GM19099 (cell line): Measurements from ENCODE around the gene REX1BD.

Experiments used
- POLR2A ChIP-seq: IDR thresholded peaks from 3 replicates; pipeline ENCODE4 v1.6.1; 2011; ENCODE audit warnings: low read depth; ENCODE audit not compliant: insufficient read length; ENCODE audit errors: extremely low read depth

Gene REX1BD

GRCh38 chr19:18618236-18618635 lies 29.6 kb downstream of the REX1BD start:
- no peak for TF ChIP-seq POLR2A

GRCh38 chr19:18620311-18620710 lies 31.7 kb downstream of the REX1BD start:
- no peak for TF ChIP-seq POLR2A

- TF ChIP-seq POLR2A, result no peak
Observed at GRCh38 chr19:18620902-18621301, 32.3 kb downstream of the REX1BD start.

GRCh38 chr19:18626906-18627305 lies 38.3 kb downstream of the REX1BD start:
- TF ChIP-seq POLR2A, result no peak

- TF ChIP-seq POLR2A, result no peak
Observed at GRCh38 chr19:18629166-18630088, 40.8 kb downstream of the REX1BD start.

- TF ChIP-seq POLR2A, result no peak
Observed at GRCh38 chr19:18633321-18633720, 44.7 kb downstream of the REX1BD start.

GRCh38 chr19:18634612-18635297 lies 46.2 kb downstream of the REX1BD start:
- no peak for TF ChIP-seq POLR2A

- TF ChIP-seq POLR2A, result no peak
Observed at GRCh38 chr19:18635831-18636182, 47.2 kb downstream of the REX1BD start.

GRCh38 chr19:18636183-18636968 lies 47.8 kb downstream of the REX1BD start:
- no peak for TF ChIP-seq POLR2A

- TF ChIP-seq POLR2A, result peak; percentile 81
Observed at GRCh38 chr19:18636969-18637629, 48.5 kb downstream of the REX1BD start, which contains the start of gene KLHL26. Gene KLHL26, plus strand, starts transcription at chr19:18637028. Its CDS starts 27 bp downstream, at chr19:18637055.

- TF ChIP-seq POLR2A, result no peak
Observed at GRCh38 chr19:18637673-18638630, 49.4 kb downstream of the REX1BD start.

- TF ChIP-seq POLR2A, result no peak
Observed at GRCh38 chr19:18639706-18640243, 51.2 kb downstream of the REX1BD start.
